Fibroblast of the aortic adventitia (primary cell): Measurements from ENCODE around the gene HBZ. TPM values are rescaled to one million over a fixed set of nuclear protein-coding genes. Genes with fewer than 3 reads are reported as not detected.
"Not testable (repeated sequence)": the region's sequence is repeated elsewhere in the genome, so short reads cannot be mapped to it uniquely, and the experiment has no call there.

Experiments used
- DNase-seq: peaks from one replicate; pipeline ENCODE4 v3.0.0-alpha.2; 2010; ENCODE audit warnings: low read depth
- H3K4me3 ChIP-seq: 2 replicates; pipeline ENCODE4 v1.5.1; 2011; ENCODE audit warnings: low read depth, mild to moderate bottlenecking, control low read depth, low read length, moderate library complexity
- CTCF ChIP-seq: IDR thresholded peaks from 2 replicates; pipeline ENCODE4 v1.5.1; 2011; ENCODE audit warnings: mild to moderate bottlenecking, low read length, control low read depth, inconsistent platforms; ENCODE audit not compliant: insufficient read depth
- total RNA-seq: library from RNA; depleted of rRNA; stranded (reverse); fragments of >200 nt; gene quantifications from 2 replicates; pipeline ENCODE4 v1.2.3, GENCODE V29; 2012; ENCODE audit warnings: low replicate concordance

Gene HBZ
- total RNA-seq, 1 donor, result not detected

GRCh38 chr16:165539-166374 lies 13.3 kb downstream of the HBZ start, which contains the start of gene HBM:
HBM (plus strand) TSS chr16:165978; CDS start chr16:165998, 20 bp downstream.
- H3K4me3 ChIP-seq, result no peak within 1 kb of the TSS
- no peak for DNase-seq
- no peak for TF ChIP-seq CTCF

GRCh38 chr16:166375-167121 lies 14.1 kb downstream of the HBZ start:
- no peak for DNase-seq

GRCh38 chr16:167122-167690 lies 14.8 kb downstream of the HBZ start:
- TF ChIP-seq CTCF, result no peak
- H3K4me3 ChIP-seq, result no peak overlapping the region
- no peak for DNase-seq

More at GRCh38 chr16:166375-167121, 14.1 kb downstream of the HBZ start:
- H3K4me3 ChIP-seq, result no peak overlapping the region
- no peak for TF ChIP-seq CTCF

GRCh38 chr16:168424-168823 lies 16.0 kb downstream of the HBZ start:
- no peak for TF ChIP-seq CTCF
- no peak overlapping the region for H3K4me3 ChIP-seq
- DNase-seq, result no peak

GRCh38 chr16:169014-169413 lies 16.6 kb downstream of the HBZ start:
- TF ChIP-seq CTCF, result no peak
- DNase-seq, result no peak
- H3K4me3 ChIP-seq, result no peak overlapping the region

GRCh38 chr16:170088-170507 lies 17.7 kb downstream of the HBZ start:
- peak; percentile 23 for DNase-seq
- not testable (repeated sequence) for H3K4me3 ChIP-seq

- no peak for TF ChIP-seq CTCF
These were observed 18.3 kb downstream of the HBZ start for GRCh38 chr16:170788-171187.

GRCh38 chr16:172374-172941 lies 20.0 kb downstream of the HBZ start, which contains the start of gene HBA2:
HBA2 (plus strand) TSS chr16:172876; CDS start chr16:172913, 37 bp downstream.
- DNase-seq, H3K4me3 ChIP-seq: not testable (repeated sequence)

More at GRCh38 chr16:170788-171187, 18.3 kb downstream of the HBZ start:
- no peak for DNase-seq
- H3K4me3 ChIP-seq, result no peak overlapping the region

GRCh38 chr16:173211-173854 lies 20.9 kb downstream of the HBZ start:
- DNase-seq, H3K4me3 ChIP-seq: not testable (repeated sequence)
